Middle frontal gyrus (tissue), 1 donor: Measurements from ENCODE around the gene CLN5.

ENCODE experiments used
- DNase-seq: peaks from one replicate; pipeline ENCODE4 v3.0.0-alpha.2; 2015; ENCODE audit warnings: low spot score; ENCODE audit errors: extremely low spot score

CLN5 gene

DNA sequence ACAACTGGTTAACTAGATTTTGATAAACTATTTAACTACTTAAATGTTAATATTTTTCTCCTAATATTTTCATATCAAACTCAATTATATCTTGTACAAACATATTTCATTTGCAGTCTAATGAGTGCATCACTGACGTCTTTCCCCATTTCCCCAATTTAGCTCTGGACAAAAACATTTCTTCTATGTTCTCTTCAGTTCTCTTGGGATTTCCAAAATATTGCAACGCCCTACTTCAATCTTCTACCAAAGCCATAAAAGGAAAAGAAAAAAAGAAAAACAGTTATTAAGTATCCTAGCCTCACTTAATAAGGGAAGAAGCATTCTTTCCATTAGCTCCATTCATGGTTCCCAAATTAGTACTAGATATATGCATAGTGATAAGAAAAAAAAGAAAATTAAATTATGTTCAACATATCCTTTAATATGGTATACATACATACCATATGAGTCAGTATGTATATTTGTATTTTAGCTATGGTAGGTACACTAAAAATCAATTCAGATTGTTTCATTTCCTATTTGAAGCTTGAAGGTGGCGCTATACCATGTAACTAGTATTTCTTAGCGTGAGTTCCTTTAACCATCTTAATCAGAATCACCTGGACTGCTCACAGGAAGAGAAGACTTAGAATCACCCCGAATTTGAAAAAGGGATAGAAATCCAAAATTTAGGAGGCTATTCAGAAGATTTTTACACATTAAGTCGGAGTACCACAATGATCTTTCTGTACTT, 25.2 kb downstream of the CLN5 start:
- no peak for DNase-seq

- no peak for DNase-seq
Observed at GRCh38 chr13:77019756-77020155, 27.9 kb downstream of the CLN5 start.

- no peak for DNase-seq
Observed at GRCh38 chr13:77022341-77022740, 30.5 kb downstream of the CLN5 start.

DNA sequence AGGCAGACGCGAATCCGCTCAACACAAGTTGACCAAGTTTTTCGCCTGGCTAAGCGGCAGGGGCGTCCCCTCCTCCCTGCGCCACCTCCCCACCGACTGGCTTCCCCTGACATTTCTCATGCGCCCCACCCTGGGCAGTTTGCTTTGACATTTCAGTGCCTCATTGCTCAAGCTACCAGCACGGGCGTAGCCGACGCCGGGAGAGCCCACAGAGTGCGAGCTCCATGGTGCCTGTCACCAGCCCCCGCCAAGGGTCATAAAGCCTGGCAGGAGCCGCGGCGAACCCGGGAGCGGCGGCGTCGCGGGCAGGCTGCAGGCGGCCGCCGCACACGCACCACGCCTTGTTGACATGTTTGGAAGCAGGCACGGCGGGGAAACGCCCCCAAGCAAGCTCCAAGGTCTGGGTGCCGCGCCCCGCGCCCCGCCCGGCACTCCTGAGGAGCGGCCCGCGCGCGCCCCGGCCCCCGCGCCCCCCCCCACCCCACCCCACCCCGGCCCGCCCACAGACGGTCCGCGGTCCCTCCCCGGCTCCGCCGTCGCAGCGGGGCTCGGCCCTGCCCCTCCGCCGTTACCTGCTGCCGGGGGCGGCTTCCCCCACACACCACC, 34.5 kb downstream of the CLN5 start:
- DNase-seq: no peak

GRCh38 chr13:77026861-77027621, 35.2 kb downstream of the CLN5 start, which contains the start of gene FBXL3:
Gene FBXL3 (minus strand): TSS chr13:77027159. CDS start chr13:77021860, 5,299 bp downstream.
- DNase-seq: peak; percentile 76

DNA sequence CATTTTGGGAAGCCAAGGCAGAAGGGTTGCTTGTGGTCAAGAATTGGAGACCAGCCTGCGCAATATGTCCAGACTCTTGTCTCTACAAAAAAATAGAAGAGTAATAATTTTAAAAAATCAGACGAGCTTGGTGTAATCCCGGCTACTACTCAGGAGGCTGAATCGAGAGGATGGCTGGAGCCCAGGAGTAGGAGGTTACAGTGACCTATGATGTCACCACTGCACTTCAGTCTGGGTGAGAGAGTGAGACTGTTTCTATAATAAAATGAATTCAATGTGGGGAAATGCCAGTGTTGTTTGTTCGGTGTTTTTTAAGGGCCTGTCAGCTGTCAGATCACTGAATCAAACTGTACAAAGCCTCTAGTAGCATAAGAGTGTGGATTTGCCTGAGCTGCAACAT, 36.3 kb downstream of the CLN5 start:
- DNase-seq: no peak

DNA sequence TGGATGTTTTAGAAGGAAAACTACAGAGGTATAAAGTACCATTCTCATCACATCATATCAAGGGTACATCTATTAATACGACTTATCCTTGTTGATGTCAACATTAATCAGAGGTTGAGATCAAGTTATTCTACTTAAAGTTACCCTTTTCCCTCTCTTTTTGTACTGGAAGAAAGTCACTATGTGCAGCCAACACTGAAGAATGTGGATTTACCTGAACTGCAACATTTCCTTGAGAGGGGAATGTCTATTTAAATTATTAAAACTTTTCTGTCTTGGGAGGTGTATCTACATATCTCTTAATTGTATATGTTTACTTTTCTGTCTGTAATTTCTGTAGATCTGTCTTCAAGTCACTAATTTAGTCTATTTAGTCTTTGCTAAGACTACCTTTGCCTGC, 37.6 kb downstream of the CLN5 start:
- no peak for DNase-seq

- peak; percentile 30 for DNase-seq
Observed at GRCh38 chr13:77031656-77032243, 39.9 kb downstream of the CLN5 start.

GRCh38 chr13:77033717-77034302, 41.9 kb downstream of the CLN5 start:
- no peak for DNase-seq

- DNase-seq: no peak
Observed at GRCh38 chr13:77034881-77035280, 43.0 kb downstream of the CLN5 start.

DNA sequence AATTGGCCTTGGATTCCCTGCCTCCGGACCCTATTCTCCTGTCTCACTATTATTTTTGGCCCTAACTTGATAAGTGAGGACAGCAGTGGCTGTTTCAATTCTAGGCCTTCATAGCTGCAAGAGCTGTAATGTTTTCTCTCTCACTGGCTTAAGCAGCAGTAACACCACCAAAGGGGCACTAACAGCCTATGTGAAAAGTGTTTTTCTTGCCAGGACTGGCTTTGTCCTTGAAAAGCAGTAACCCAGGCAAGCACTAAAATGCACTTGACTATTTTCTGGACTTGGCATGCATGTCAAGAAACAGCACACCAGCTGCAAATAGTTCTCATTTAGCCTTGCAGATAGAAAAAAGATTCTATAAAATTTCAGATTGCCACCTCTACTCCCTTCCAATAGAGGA, 44.4 kb downstream of the CLN5 start:
- no peak for DNase-seq

GRCh38 chr13:77038907-77039480, 47.1 kb downstream of the CLN5 start:
- DNase-seq: no peak

DNA sequence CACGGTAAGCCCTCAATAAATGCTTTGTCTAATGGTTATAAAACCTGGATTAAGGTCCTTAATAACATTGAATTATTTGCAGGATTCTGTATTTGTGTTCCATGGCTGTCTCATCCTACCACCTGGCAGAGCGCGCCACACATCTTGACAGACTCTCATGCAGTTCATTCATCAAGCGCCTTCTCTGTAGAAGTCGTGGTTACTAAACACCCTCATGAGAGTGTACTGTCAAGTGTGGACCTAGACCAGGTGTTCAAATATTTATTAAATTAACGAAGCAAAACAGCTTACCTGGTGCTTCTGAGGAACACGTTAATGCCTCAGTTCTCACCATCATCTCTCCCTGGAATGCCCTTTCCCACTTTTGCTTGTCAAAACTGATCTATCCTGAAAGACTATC, 48.2 kb downstream of the CLN5 start:
- no peak for DNase-seq

DNA sequence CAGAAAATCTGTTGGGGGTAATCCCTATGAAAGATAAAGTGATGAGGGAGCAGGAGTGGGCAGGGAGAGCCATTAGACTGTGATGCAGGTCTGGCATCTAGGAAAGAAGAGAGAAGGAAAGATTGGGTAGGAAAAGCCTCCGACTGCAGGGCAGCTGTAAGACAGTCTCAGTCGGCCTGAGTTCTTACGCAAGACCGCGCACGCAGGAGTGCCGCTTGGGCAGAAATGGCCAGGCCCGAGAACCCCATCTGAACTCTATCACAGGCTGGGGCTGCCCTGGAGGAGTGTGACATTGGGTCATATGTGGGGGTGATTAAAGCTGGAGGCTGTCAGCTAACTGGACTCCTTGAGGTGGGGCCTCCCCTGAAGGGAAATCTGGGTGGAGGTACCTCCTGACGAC, 49.0 kb downstream of the CLN5 start:
- DNase-seq: no peak

GRCh38 chr13:77042566-77043177, 50.8 kb downstream of the CLN5 start:
- DNase-seq: no peak

DNA sequence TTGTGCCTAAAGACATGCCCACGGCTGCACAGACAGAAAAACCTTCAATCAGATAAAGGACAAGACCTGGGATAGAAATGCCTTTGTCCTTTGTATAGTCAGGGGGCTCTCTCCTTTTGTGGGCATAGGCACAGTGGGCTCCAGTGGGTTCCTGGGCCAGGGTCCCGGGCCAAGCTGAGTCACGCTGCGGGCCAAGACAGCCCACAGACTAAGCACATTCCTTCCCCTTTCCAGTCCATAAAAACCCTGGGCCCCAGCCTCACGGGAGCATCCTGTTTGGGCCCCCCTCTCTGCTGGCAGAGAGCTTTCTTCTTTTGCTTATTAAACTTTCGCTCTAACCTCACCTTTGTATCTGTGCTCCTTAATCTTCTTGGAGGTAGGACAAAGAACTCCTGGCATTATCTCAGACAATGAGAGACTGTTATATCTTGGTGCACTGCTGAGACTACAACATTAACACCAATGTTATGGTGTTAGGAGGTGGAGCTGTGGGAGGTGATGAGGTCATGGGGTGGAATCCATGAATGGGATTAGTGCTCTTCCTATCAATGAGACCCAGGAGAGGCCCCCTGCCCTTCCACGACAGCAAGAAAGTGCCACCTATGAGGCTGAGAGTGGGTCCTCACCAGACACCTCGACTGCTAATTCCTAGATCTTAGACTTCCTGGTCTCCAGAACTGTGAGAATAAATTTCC, 55.9 kb downstream of the CLN5 start:
- DNase-seq: no peak

DNA sequence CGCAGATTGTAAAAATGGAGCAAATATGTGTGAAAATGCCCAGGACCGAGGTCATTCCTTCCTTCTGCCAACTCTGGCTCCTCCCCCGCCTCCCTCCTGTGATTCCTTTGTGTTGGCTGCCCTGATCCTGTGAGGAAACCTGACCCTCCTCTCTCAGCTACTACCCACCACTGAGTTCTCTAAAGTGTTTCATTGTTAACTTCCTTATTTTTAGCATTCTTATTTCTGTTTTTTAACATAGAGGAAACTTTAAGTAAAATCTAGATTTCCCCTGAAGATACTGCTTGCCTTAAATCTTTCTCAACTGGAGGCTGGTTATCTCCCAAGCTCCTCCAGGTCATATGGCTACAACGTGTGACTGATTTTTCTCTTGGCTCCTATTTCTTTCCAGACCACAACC, 56.8 kb downstream of the CLN5 start:
- DNase-seq: no peak

DNA sequence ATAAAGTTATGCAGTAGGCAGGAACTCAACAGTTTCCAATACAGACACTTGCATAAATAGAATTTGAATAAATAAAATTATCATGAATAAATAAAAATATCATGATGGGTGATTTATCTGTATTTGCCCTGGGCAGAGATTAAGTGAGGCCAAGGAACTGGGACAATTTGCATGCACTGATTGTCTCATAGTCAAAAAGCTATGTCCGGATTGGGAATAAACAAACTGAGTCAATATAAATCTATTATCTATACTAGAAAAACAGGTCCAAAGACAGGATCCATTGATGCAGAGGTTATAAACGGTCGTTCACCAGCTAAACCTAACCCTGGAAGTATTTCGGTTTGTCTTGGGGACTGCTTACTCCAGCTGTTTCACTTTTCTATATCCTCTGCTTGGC, 61.3 kb downstream of the CLN5 start:
- DNase-seq: no peak
